ENCODE measurements around the gene TRABD. TPM values are rescaled to one million over a fixed set of nuclear protein-coding genes. Genes with fewer than 3 reads are reported as not detected.
"Not testable (repeated sequence)": the region's sequence is repeated elsewhere in the genome, so short reads cannot be mapped to it uniquely, and the experiment has no call there.

TRABD gene
- total RNA-seq, 4 donors from 2014 or later = 18.3 to 31.0 (median 22.3) TPM

DNA sequence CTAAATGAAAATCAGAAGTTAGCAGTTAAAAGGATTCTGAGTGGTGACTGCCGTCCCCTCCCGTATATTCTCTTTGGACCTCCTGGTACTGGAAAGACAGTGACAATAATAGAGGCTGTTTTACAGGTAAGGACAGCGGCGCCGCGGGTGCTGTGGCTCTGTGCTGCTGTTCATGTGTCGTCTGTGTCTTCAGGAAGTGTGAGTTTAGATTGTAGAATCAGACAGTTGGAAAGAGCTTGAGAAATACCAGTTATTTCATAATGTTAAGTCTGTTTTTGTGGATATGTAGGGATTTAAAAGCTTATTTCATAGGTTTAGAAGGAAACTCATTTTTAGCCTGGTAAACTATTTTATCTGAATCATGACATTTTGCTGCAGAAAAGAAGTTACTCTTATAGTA lies 42.6 kb upstream of the TRABD start:
- Histone ChIP-seq H3K4me1 (peaks cover 2 to 16% (median 9%) of the 10 kb centered on the region in 4 donors), H3K27me3 (peaks cover 0 to 24% (median 0%) of the 10 kb centered on the region in 4 donors), H3K4me3 (no peak overlapping the region), H3K36me3 (no peaks in the 10 kb centered on the region), H3K27ac (replicated peaks in 1 of 4) (no peak overlapping the region), H3K9me3 (no peaks in the 10 kb centered on the region)
- DNase-seq (ENCODE audit: extremely low spot score) = no peak
- TF ChIP-seq EP300 (IDR thresholded peaks at IDR 0.05) (no peak), POLR2AphosphoS5 (IDR thresholded peaks at IDR 0.05) (no peak), POLR2A (IDR thresholded peaks at IDR 0.05; ENCODE audit: low read depth) (no peak)
- TF ChIP-seq, protein P1, sequence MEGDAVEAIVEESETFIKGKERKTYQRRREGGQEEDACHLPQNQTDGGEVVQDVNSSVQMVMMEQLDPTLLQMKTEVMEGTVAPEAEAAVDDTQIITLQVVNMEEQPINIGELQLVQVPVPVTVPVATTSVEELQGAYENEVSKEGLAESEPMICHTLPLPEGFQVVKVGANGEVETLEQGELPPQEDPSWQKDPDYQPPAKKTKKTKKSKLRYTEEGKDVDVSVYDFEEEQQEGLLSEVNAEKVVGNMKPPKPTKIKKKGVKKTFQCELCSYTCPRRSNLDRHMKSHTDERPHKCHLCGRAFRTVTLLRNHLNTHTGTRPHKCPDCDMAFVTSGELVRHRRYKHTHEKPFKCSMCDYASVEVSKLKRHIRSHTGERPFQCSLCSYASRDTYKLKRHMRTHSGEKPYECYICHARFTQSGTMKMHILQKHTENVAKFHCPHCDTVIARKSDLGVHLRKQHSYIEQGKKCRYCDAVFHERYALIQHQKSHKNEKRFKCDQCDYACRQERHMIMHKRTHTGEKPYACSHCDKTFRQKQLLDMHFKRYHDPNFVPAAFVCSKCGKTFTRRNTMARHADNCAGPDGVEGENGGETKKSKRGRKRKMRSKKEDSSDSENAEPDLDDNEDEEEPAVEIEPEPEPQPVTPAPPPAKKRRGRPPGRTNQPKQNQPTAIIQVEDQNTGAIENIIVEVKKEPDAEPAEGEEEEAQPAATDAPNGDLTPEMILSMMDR (IDR thresholded peaks at IDR 0.05) = no peak
- WGBS = 76% methylated on average over 7 of the region's 7 CpGs
- intact Hi-C loops (cut with DNase I) = no loop called here

DNA sequence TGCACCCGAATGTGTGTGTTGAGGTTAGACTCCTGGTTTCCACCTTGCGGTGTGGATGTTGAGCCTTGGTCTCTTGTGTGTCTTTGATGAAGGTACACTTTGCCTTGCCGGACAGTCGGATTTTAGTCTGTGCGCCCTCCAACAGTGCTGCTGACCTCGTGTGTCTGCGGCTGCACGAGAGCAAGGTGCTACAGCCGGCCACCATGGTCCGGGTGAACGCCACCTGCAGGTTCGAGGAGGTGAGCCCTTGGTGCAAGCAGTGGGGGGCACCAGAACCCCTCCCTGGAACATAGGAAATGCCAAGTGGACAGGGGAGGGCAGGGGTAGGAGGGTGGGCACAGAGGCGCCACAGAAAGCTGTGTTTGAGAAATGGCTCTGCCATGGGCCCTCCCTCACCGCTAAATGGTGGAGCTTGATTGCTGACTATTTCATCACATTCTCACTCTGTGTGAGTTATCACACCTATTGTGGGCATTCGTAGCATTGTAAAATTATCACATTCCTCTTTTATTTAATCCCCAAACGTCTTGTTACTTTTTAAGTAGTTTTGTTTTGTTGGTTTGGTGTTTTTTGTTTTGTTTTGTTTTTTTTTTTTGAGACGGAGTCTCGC lies 41.6 kb upstream of the TRABD start:
- no peak for DNase-seq (ENCODE audit: extremely low spot score)
- WGBS = 90% methylated on average over 7 of the region's 18 CpGs
- Histone ChIP-seq H3K9me3 (no peaks in the 10 kb centered on the region), H3K27ac (replicated peaks in 1 of 4) (no peak overlapping the region), H3K27me3 (peaks cover 0 to 24% (median 0%) of the 10 kb centered on the region in 4 donors), H3K36me3 (no peaks in the 10 kb centered on the region), H3K4me3 (no peak overlapping the region), H3K4me1 (peaks cover 2 to 16% (median 9%) of the 10 kb centered on the region in 4 donors)
- TF ChIP-seq EP300 (IDR thresholded peaks at IDR 0.05) (no peak), POLR2AphosphoS5 (IDR thresholded peaks at IDR 0.05) (no peak), POLR2A (IDR thresholded peaks at IDR 0.05; ENCODE audit: low read depth) (no peak)
- TF ChIP-seq, protein P1 (IDR thresholded peaks at IDR 0.05) = no peak
- intact Hi-C loops (cut with DNase I) = no loop called here

DNA sequence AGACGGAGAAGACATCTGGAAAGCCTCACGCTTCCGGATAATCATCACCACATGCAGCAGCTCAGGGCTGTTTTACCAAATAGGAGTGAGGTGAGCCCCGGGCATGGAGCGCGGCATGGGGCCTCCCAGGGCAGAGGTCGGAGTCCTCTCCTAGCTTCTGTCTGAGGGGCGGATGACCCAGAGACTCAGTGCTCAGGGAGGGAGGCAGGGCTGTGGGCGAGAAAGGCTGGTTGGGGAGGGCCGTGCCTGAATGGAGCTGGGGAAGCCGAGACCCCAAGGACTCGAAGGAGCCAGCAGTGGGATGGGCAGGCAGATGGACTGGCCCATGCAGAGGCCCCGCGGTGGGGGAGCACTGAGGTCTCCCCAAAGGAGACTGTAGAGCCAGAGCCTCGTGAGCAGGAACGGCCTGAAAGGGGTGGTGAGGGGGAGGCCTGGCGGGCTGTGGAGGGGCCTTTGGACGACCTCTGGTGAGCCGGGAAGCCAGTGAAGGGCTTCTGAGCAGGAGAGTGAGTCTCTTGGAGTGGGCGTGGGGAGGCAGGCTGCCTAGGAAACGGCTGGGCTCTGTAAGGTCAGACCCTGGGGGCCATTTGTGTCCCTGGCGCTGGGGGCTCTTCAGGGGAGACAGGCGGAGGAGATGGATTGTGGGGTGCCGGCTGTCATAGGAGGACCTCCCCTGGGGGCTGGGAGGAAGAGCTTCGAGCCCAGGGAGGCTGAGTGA lies 39.8 kb upstream of the TRABD start:
- TF ChIP-seq, protein P1 (IDR thresholded peaks at IDR 0.05) = no peak
- TF ChIP-seq EP300 (IDR thresholded peaks at IDR 0.05) (no peak), POLR2AphosphoS5 (IDR thresholded peaks at IDR 0.05) (no peak), POLR2A (IDR thresholded peaks at IDR 0.05; ENCODE audit: low read depth) (no peak)
- Histone ChIP-seq H3K36me3 (no peaks in the 10 kb centered on the region), H3K4me3 (no peak overlapping the region), H3K9me3 (no peaks in the 10 kb centered on the region), H3K27me3 (peaks cover 0 to 24% (median 0%) of the 10 kb centered on the region in 4 donors), H3K27ac (replicated peaks in 1 of 4) (no peak overlapping the region), H3K4me1 (peaks cover 2 to 16% (median 9%) of the 10 kb centered on the region in 4 donors)
- intact Hi-C loops (cut with DNase I) = no loop called here
- no peak for DNase-seq (ENCODE audit: extremely low spot score)
- 70% methylated on average over 25 of the region's 25 CpGs for WGBS

DNA sequence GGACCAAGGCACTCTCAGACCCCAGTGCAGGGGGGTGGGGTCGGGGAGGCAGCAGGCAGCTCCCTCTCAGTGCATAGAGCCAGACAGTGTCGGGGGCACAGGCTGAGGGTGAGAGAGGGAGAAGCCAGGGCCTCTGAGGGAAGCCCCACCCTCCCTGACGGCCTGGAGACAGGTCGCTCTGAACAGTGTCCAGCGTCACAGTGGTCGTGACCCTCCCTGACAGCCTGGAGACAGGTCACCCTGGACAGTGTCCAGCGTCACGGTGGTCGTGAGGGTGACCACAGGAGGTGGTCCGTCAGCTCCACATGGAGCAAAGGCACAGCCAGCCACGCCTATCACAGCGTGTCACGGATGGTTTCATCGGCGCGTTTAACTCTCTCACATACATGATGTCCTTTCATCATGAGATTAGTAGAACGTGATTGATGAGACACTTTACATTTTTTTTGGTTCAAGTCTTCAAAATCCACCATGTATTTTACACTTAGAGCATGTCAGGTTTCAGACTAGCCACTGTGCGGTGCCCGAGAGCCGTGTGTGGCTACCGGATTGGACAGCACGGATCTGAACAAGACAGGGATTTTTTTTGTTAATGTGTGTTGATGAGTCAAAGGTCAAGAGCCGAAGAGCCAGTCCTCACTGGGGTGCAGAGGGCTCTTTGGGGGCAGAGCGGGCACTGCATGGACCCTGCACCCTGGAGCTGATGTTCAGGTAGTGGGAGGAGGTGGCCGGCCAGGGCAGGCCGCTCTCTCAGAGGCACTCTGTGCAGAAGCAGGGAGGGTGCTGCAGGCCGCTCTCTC lies 39.1 kb upstream of the TRABD start:
- 40% methylated on average over 25 of the region's 27 CpGs for WGBS
- intact Hi-C loops (cut with DNase I) = no loop called here

DNA sequence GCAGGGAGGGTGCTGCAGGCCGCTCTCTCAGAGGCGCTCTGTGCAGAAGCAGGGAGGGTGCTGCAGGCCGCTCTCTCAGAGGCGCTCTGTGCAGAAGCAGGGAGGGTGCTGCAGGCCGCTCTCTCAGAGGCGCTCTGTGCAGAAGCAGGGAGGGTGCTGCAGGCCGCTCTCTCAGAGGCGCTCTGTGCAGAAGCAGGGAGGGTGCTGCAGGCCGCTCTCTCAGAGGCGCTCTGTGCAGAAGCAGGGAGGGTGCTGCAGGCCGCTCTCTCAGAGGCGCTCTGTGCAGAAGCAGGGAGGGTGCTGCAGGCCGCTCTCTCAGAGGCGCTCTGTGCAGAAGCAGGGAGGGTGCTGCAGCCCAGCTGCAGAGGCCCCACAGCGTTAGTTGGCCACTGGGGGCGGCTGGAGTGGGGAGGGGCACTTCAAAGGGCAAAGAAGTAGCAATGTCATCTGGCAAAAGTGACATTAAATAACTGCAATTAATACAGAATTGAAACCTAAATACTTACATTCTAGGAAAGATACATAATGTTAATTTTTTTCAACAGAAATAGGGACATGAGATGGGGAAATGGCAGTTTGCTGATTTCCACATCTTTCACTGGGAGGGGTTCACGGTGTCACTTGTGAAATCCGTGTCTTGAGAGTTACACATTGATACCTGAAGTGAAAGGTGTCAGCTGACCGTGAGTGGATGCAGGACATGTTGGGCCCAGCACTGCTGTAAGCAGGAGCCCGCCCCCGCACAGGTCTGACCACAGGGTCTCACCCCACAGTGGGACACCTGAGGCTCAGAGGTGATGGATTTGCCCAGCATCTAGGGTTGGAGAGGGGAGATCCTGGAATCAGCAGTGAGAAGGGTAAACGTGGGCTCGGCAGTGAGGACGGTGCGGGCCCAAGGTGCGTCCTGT lies 38.2 kb upstream of the TRABD start:
- DNase-seq (ENCODE audit: extremely low spot score); H3K9me3 ChIP-seq; H3K36me3 ChIP-seq; H3K27ac ChIP-seq (replicated peaks in 1 of 4); H3K4me3 ChIP-seq: not testable (repeated sequence)
- WGBS = 80% methylated on average over 14 of the region's 26 CpGs
- H3K4me1 ChIP-seq = peaks cover 2 to 16% (median 9%) of the 10 kb centered on the region in 4 donors
- H3K27me3 ChIP-seq = peaks cover 0 to 17% (median 0%) of the 10 kb centered on the region in 4 donors
- intact Hi-C loops (cut with DNase I) = loop anchor here (2.0 kb wide), 1 partner anchor 61 kb away; no protein-coding TSS in a partner anchor

More for the DNA sequence above, 39.1 kb upstream of the TRABD start:
- Histone ChIP-seq H3K9me3 (no peaks in the 10 kb centered on the region), H3K4me1 (peaks cover 2 to 16% (median 9%) of the 10 kb centered on the region in 4 donors), H3K27ac (replicated peaks in 1 of 4) (no peak overlapping the region), H3K4me3 (no peak overlapping the region), H3K36me3 (no peaks in the 10 kb centered on the region), H3K27me3 (peaks cover 0 to 17% (median 0%) of the 10 kb centered on the region in 4 donors)
- no peak for DNase-seq (ENCODE audit: extremely low spot score)
- no peak for TF ChIP-seq POLR2A (IDR thresholded peaks at IDR 0.05; ENCODE audit: low read depth)
- TF ChIP-seq POLR2AphosphoS5 (IDR thresholded peaks at IDR 0.05) = peak in 1 of 2 donors; percentile 22
- TF ChIP-seq, protein P1 (IDR thresholded peaks at IDR 0.05) = peak; percentile 51 to 80 (median 78)

Measured in esophagus muscularis mucosa (tissue), 4 donors.